ENCODE measurements around the gene ANP32A. TPM values are rescaled to one million over a fixed set of nuclear protein-coding genes. Genes with fewer than 3 reads are reported as not detected.

The ANP32A gene
- total RNA-seq, 4 donors from 2014 or later, result 33.1 to 65.1 (median 41.1) TPM

DNA sequence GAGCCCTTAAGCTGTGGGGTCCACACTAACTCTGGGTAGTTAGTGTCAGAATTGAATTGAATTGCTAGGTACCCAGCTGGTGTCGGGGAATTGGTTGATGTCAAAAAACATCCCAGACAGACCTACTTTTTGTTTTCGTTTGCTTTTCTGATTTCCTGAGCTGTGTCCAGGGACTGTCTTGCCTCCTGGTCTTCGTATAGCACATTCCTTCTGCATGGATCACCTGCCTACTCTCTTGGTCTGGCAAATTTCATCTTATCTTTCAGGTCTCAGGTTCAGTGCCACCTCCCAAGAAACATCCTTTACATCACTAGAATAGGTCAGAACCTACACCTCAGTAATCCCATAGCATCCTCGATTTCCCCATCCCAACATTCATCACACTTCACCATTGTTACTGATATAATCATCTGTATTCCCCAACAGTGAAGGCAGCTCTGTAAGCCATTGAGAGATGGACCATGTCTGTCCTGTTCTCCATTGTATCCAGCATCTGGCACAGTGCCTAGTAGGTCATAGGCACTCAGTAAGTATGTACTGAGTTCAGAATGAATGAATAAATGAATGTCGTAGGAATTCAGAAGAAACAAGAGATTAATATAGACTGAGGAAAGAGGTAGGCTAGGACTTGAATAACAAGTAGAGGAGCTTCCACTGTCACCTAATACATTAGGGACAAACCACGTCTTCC lies 81.2 kb downstream of the ANP32A start:
- Histone ChIP-seq H3K27me3 (no peaks in the 10 kb centered on the region), H3K36me3 (no peaks in the 10 kb centered on the region)

DNA sequence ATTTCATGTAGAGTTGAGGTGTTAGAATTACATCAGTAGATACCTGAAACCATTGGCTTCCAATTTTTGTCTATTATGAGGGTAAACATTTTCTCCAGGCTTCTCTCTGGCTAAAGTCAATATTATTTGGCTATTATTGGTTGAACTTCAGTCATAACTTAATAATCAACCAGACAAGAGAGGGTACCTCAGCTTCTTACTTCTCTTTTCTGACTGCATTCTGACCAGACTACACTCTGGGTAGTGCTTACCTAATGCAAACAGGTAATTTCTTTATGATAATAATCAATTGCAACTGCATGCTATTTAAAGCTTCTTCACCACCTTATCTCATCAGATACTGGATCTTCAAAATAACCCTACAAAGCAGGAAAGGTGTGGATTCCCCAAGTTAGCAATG lies 85.1 kb downstream of the ANP32A start:
- H3K4me1 ChIP-seq, result peaks cover 0 to 7% (median 0%) of the 10 kb centered on the region in 4 donors
- no peak for DNase-seq (ENCODE audit: low spot score in 2 of 2)
- H3K27me3 ChIP-seq, result no peaks in the 10 kb centered on the region
- H3K27ac ChIP-seq, result no peak overlapping the region
- TF ChIP-seq, protein P1, sequence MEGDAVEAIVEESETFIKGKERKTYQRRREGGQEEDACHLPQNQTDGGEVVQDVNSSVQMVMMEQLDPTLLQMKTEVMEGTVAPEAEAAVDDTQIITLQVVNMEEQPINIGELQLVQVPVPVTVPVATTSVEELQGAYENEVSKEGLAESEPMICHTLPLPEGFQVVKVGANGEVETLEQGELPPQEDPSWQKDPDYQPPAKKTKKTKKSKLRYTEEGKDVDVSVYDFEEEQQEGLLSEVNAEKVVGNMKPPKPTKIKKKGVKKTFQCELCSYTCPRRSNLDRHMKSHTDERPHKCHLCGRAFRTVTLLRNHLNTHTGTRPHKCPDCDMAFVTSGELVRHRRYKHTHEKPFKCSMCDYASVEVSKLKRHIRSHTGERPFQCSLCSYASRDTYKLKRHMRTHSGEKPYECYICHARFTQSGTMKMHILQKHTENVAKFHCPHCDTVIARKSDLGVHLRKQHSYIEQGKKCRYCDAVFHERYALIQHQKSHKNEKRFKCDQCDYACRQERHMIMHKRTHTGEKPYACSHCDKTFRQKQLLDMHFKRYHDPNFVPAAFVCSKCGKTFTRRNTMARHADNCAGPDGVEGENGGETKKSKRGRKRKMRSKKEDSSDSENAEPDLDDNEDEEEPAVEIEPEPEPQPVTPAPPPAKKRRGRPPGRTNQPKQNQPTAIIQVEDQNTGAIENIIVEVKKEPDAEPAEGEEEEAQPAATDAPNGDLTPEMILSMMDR (IDR thresholded peaks at IDR 0.05), result no peak
- TF ChIP-seq EP300 (IDR thresholded peaks at IDR 0.05) (no peak), POLR2A (IDR thresholded peaks at IDR 0.05) (no peak)
- H3K36me3 ChIP-seq, result no peaks in the 10 kb centered on the region
- no peak overlapping the region for H3K4me3 ChIP-seq
- no peaks in the 10 kb centered on the region for H3K9me3 ChIP-seq

More for the DNA sequence above, 81.2 kb downstream of the ANP32A start:
- Histone ChIP-seq H3K9me3 (no peaks in the 10 kb centered on the region), H3K27ac (no peak overlapping the region), H3K4me3 (no peak overlapping the region), H3K4me1 (no peaks in the 10 kb centered on the region)
- DNase-seq (ENCODE audit: low spot score in 2 of 2), result no peak
- 61 to 62% methylated on average over 6 of the region's 6 CpGs for WGBS, 2 donors
- no peak for TF ChIP-seq POLR2A (IDR thresholded peaks at IDR 0.05)

DNA sequence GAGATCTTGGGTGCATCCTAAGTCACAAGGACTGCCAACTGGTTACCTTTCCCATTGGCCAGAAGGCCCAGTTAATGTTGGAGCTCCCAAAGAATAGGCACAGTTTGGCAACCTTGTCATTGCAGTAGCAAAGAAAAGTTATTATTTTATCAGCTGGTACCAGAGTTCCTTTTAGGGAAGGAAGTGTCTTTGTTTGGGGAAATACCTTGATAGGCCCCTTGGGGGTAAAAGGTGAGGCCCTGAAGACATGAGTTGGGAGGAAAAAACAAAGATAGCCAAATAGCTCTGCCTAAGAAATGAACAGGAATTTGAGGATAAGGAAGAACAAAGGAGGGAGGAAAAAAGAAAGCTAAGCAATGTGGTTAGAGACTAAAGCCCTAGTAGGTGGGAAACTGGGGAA lies 85.8 kb downstream of the ANP32A start:
- Histone ChIP-seq H3K9me3 (no peaks in the 10 kb centered on the region), H3K27ac (no peak overlapping the region), H3K4me1 (peaks cover 0 to 12% (median 0%) of the 10 kb centered on the region in 4 donors), H3K4me3 (no peak overlapping the region), H3K27me3 (no peaks in the 10 kb centered on the region), H3K36me3 (no peaks in the 10 kb centered on the region)
- no peak for DNase-seq (ENCODE audit: low spot score in 2 of 2)
- no peak for TF ChIP-seq POLR2A (IDR thresholded peaks at IDR 0.05)
- no peak for TF ChIP-seq EP300 (IDR thresholded peaks at IDR 0.05)
- TF ChIP-seq, protein P1 (IDR thresholded peaks at IDR 0.05), result no peak

DNA sequence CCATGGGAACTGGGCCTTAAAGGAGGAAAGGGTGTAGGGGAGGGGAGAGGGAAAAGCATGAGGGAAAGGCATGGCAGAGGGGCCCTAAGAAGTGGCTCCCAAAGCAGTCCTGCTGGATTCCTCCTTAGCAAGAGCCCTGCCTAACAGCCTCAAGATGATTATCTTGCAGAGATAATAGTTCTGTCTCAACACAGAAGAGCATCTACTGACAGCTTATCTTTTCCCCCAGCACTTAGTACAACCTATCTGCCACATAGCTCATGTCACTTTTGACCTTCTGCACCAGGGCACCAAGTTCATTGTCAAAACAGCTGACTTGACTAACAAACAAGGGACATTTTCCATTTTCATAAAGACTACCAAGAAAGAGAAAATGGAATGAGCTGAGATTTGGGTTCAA lies 86.3 kb downstream of the ANP32A start:
- Histone ChIP-seq H3K4me1 (peaks cover 0 to 12% (median 0%) of the 10 kb centered on the region in 4 donors), H3K36me3 (no peaks in the 10 kb centered on the region), H3K27ac (no peak overlapping the region), H3K9me3 (no peaks in the 10 kb centered on the region), H3K4me3 (no peak overlapping the region), H3K27me3 (no peaks in the 10 kb centered on the region)
- TF ChIP-seq, protein P1 (IDR thresholded peaks at IDR 0.05), result no peak
- TF ChIP-seq POLR2A (IDR thresholded peaks at IDR 0.05), result no peak
- TF ChIP-seq EP300 (IDR thresholded peaks at IDR 0.05), result no peak
- DNase-seq (ENCODE audit: low spot score in 2 of 2), result no peak

DNA sequence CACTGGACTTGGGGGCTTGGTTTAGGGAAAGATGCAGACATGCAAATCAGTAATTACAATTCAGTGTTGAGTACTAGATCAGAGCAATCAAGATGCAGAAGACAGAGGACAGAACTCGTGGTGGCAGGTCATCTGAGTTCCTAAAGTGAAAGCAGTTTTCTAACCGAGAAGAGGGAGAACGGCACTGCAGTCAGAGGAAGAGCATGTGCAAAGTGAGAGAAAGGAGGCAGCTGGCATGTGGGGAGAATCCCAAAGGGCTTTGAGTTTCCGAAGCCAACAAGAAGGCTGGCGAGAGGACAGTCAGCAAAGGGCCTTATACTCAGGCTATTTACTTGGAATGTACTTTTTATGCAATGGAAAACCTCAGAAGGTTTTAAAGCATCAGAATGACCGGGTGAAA lies 87.0 kb downstream of the ANP32A start:
- H3K9me3 ChIP-seq, result no peaks in the 10 kb centered on the region
- no peak overlapping the region for H3K4me3 ChIP-seq
- H3K4me1 ChIP-seq, result peaks cover 0 to 12% (median 0%) of the 10 kb centered on the region in 4 donors
- no peak overlapping the region for H3K27ac ChIP-seq
- H3K27me3 ChIP-seq, result no peaks in the 10 kb centered on the region
- no peaks in the 10 kb centered on the region for H3K36me3 ChIP-seq
- 31 to 37% methylated on average over 6 of the region's 6 CpGs for WGBS, 2 donors
- DNase-seq (ENCODE audit: low spot score in 2 of 2), result no peak
- TF ChIP-seq EP300 (IDR thresholded peaks at IDR 0.05) (no peak), POLR2A (IDR thresholded peaks at IDR 0.05) (no peak)
- TF ChIP-seq, protein P1 (IDR thresholded peaks at IDR 0.05), result no peak
